Measurements from ENCODE around the gene CYP21A2.
"Not testable (repeated sequence)": the region's sequence is repeated elsewhere in the genome, so short reads cannot be mapped to it uniquely, and the experiment has no call there.

DNA sequence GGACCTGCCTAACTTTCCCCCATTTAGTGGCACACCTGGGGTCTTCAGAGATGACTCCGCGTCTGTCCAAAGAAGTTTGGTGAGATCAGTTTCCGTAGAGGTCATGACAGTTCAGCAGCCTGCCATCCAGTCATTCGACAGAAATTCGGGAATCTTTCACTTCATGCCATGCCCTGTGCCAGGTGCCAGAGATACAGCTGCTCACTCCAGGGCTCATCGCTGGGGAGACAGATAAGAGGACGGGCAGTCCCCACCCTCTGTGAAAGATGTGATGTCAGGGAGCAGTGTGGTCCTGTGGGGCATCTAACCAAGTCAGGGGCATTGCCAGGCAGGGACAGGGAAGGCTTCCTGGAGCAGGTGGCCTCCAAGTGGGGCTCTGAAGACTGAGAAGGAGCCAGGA is 34.9 kb upstream of the CYP21A2 start:
- TF ChIP-seq, protein P1, sequence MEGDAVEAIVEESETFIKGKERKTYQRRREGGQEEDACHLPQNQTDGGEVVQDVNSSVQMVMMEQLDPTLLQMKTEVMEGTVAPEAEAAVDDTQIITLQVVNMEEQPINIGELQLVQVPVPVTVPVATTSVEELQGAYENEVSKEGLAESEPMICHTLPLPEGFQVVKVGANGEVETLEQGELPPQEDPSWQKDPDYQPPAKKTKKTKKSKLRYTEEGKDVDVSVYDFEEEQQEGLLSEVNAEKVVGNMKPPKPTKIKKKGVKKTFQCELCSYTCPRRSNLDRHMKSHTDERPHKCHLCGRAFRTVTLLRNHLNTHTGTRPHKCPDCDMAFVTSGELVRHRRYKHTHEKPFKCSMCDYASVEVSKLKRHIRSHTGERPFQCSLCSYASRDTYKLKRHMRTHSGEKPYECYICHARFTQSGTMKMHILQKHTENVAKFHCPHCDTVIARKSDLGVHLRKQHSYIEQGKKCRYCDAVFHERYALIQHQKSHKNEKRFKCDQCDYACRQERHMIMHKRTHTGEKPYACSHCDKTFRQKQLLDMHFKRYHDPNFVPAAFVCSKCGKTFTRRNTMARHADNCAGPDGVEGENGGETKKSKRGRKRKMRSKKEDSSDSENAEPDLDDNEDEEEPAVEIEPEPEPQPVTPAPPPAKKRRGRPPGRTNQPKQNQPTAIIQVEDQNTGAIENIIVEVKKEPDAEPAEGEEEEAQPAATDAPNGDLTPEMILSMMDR (IDR thresholded peaks at IDR 0.05; ENCODE audit: low read length), result not testable (repeated sequence)
- TF ChIP-seq EZH2 (optimal IDR thresholded peaks at IDR 0.05; ENCODE audit: low read depth, low read length), result not testable (repeated sequence)
